ENCODE data around the gene COL18A1. TPM values are rescaled to one million over a fixed set of nuclear protein-coding genes. Genes with fewer than 3 reads are reported as not detected.
"Not testable (repeated sequence)": the region's sequence is repeated elsewhere in the genome, so short reads cannot be mapped to it uniquely, and the experiment has no call there.

The COL18A1 gene
- total RNA-seq, 4 donors from 2014 or later, result 64.7 to 110 (median 98.9) TPM

DNA sequence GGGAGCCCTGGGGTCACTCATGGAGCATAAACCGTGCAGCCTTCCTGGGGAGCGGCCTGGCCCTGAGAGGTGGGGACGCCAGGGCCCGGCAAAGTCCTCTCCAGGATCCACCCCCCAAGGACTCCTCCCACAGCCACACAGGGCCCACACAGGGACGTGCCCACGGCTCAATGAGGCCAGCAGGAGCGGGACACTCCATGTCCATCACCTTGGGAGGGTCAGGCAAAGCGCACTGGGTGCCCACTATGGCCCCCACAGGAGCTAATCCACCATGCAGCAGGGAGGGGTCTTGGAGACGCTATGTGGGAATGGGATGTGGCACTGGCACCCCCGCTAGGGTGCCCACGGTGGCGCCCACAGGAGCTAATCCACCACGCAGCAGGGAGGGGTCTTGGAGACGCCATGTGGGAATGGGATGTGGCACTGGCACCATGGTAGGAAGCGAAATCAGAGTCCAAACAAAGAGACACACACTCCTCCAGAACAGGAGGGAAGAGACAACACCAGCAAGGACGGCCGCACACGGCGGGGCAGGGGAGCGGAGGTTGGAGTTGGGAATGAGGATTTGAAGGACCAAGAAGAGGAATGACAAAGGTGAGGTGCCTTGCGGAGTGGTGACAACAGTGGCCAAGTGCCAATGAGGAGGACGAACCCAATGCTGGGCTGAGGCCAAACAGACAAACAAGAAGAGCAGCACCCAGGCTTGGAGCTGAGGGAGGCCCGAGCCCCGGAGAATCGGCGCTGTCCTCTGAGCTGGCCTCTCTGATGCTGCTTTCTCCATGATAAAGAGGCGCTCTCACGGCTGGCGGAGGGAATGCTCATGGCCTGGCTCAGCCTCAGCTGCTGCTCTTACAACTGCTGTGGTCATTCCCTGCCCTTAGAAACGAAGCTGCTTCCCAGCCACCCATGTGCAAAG, 155.4 kb downstream of the COL18A1 start:
- TF ChIP-seq, protein P1, sequence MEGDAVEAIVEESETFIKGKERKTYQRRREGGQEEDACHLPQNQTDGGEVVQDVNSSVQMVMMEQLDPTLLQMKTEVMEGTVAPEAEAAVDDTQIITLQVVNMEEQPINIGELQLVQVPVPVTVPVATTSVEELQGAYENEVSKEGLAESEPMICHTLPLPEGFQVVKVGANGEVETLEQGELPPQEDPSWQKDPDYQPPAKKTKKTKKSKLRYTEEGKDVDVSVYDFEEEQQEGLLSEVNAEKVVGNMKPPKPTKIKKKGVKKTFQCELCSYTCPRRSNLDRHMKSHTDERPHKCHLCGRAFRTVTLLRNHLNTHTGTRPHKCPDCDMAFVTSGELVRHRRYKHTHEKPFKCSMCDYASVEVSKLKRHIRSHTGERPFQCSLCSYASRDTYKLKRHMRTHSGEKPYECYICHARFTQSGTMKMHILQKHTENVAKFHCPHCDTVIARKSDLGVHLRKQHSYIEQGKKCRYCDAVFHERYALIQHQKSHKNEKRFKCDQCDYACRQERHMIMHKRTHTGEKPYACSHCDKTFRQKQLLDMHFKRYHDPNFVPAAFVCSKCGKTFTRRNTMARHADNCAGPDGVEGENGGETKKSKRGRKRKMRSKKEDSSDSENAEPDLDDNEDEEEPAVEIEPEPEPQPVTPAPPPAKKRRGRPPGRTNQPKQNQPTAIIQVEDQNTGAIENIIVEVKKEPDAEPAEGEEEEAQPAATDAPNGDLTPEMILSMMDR (IDR thresholded peaks at IDR 0.05), result no peak
- ATAC-seq (ENCODE audit: low FRiP score), result no peak
- DNase-seq (ENCODE audit: low spot score), result no peak

DNA sequence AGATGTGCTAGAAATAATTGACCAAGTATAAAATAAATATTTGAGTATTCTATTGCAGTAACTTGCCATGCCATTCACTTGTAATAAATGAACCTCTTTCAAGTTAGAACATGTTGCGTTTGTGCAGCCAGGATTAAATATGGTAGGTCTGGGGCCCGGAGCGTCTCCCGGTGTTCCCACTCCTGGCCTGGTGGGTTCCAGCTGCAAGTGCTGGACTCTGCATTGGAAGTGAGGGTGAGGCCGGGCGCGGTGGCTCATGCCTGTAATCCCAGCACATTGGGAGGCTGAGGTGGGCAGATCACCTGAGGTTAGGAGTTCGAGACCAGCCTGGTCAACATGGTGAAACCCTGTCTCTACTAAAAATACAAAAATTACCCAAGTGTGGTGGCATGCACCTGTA, 156.3 kb downstream of the COL18A1 start:
- DNase-seq (ENCODE audit: low spot score); ATAC-seq (ENCODE audit: low FRiP score): not testable (repeated sequence)

DNA sequence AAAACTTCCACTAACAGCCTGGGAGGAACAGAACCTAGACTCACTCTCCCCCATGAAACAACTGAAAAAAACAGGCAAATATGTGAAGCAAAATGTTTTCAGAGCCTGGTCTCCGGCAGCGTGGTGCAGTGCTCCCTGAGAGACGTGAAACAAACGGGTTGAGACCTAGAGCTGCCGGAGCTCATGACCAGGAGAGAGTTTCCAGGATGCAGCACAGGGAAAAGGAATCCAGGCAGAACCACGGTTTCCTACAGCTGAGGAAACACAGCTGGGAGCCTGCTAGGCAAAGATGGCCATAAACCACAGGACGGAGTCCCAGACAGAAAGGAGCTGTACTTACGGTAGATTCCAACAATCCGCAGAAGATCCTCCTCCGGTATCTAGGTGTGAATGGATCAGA, 157.4 kb downstream of the COL18A1 start:
- ATAC-seq (ENCODE audit: low FRiP score), result no peak
- DNase-seq (ENCODE audit: low spot score), result no peak
- TF ChIP-seq, protein P1 (IDR thresholded peaks at IDR 0.05), result no peak

DNA sequence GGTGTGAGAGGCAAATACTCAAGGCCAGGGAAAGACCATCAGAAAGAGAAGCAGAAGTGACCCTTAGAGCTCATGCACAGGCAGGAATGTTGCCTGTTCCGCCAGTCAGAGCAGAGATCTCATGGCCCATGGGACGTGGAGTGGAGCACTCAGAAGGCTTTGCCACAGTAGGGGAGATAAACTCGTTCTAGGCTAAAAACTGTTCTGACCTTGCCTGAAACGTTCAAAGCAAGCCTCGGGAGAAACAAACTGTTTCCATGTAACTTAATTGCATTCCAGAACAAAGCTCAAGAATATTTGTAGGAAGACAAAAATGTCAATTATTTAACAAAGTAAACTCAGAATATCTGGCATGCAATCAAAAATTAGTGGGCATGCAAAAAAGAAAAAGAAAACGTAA, 158.0 kb downstream of the COL18A1 start:
- TF ChIP-seq, protein P1 (IDR thresholded peaks at IDR 0.05), result no peak
- DNase-seq (ENCODE audit: low spot score) (no peak), ATAC-seq (ENCODE audit: low FRiP score) (no peak)

Small RNA genes lying within 50 kb of the gene (small RNA-seq; reads per million reads assigned to genes)
- gene MIR6815 (not detected), gene MTCO1P3 (not detected)

Other genes with a start within 250 kb of the COL18A1 start
- gene POFUT2, start 117.3 kb upstream of the COL18A1 start, total RNA-seq, result 10 to 100 TPM; 17.5 to 48.9 (median 19.8) TPM
- 10 to 100 TPM in 3 of 4 donors, 1 to 10 TPM in 1; 5.8 to 18.6 (median 14.6) TPM for gene SLC19A1, start 137.3 kb downstream of the COL18A1 start, total RNA-seq
- gene PCBP3, start 238.6 kb downstream of the COL18A1 start, total RNA-seq, result 10 to 100 TPM in 3 of 4 donors, 1 to 10 TPM in 1; 1.1 to 26.8 (median 14.8) TPM